ENCODE results near the gene CACNA1C.

CACNA1C gene

DNA sequence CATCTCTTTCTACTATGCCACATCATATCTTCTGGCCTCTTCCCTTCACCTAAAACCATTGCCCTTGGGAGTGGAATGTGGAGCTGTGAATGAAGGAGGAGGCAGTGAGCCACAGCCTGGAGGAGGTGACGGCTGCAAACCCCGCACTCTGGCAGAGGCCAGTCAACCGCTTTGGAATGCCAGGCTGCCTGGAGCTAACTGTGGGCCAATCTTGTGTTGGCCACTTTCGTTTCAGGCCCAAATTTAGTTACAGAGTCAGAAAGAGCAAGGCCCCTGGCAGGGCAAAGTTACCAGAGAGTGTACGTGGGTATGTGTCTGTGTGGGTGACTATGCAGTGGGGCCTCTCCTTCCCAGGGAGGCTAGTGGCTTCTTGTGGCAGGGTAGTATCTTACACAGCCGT lies 40.1 kb downstream of the CACNA1C start:
- H3K4me3 ChIP-seq (ENCODE audit: low read depth, low read length), result no peak overlapping the region
- no peaks in the 10 kb centered on the region for H3K27me3 ChIP-seq (ENCODE audit: insufficient read depth, low read depth, severe bottlenecking)
- no peak for DNase-seq
- TF ChIP-seq, protein P1, sequence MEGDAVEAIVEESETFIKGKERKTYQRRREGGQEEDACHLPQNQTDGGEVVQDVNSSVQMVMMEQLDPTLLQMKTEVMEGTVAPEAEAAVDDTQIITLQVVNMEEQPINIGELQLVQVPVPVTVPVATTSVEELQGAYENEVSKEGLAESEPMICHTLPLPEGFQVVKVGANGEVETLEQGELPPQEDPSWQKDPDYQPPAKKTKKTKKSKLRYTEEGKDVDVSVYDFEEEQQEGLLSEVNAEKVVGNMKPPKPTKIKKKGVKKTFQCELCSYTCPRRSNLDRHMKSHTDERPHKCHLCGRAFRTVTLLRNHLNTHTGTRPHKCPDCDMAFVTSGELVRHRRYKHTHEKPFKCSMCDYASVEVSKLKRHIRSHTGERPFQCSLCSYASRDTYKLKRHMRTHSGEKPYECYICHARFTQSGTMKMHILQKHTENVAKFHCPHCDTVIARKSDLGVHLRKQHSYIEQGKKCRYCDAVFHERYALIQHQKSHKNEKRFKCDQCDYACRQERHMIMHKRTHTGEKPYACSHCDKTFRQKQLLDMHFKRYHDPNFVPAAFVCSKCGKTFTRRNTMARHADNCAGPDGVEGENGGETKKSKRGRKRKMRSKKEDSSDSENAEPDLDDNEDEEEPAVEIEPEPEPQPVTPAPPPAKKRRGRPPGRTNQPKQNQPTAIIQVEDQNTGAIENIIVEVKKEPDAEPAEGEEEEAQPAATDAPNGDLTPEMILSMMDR (IDR thresholded peaks at IDR 0.05; ENCODE audit: low read depth, low read length), result no peak
- H3K9me3 ChIP-seq (ENCODE audit: severe bottlenecking), result no peaks in the 10 kb centered on the region
- H3K27ac ChIP-seq, result no peak overlapping the region
- no peaks in the 10 kb centered on the region for H3K36me3 ChIP-seq

DNA sequence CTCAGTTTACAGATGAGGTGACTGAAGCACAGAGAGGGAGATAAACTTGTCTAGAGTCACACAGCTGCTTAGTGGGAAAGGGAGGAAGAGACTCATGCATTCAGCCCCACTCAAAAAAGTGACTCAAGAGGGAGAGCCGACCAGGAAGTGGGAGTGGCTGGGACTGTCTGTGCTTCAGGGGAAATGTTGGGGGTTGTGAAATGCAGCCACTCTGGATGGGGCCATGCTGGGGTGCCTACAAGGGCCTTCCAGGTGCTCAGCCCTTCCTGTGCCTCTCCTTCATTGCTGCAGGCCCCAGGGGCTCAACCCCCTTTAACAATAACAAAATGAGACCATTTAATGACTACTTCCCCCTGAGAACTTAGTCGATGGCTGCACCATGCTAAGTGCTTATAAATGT lies 41.8 kb downstream of the CACNA1C start:
- TF ChIP-seq, protein P1 (IDR thresholded peaks at IDR 0.05; ENCODE audit: low read depth, low read length), result no peak
- Histone ChIP-seq H3K4me3 (ENCODE audit: low read depth, low read length) (no peak overlapping the region), H3K36me3 (no peaks in the 10 kb centered on the region), H3K9me3 (ENCODE audit: severe bottlenecking) (no peaks in the 10 kb centered on the region), H3K27me3 (ENCODE audit: insufficient read depth, low read depth, severe bottlenecking) (no peaks in the 10 kb centered on the region), H3K27ac (no peak overlapping the region)
- DNase-seq, result no peak

DNA sequence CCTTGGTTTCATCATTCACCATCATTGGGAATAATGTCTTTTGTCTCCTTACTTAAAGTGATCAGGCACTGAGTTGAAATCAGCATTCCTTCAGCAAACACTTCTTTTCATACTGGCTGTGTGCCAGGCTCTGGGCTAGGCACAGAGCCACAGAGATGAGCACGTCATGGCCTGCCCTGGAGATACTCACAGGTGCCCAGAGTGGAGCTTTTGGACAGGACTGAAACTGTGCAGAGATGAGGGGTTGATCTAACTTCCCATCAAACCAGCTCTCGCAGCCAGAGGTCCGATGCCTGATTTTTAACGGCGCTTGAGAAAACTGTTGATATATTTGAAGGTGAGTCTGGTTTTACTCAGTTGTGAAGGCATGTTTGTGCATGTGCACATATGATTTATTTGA lies 43.1 kb downstream of the CACNA1C start:
- Histone ChIP-seq H3K4me3 (ENCODE audit: low read depth, low read length) (no peak overlapping the region), H3K27ac (no peak overlapping the region), H3K27me3 (ENCODE audit: insufficient read depth, low read depth, severe bottlenecking) (no peaks in the 10 kb centered on the region), H3K36me3 (no peaks in the 10 kb centered on the region), H3K9me3 (ENCODE audit: severe bottlenecking) (no peaks in the 10 kb centered on the region)
- DNase-seq, result no peak
- TF ChIP-seq, protein P1 (IDR thresholded peaks at IDR 0.05; ENCODE audit: low read depth, low read length), result no peak

DNA sequence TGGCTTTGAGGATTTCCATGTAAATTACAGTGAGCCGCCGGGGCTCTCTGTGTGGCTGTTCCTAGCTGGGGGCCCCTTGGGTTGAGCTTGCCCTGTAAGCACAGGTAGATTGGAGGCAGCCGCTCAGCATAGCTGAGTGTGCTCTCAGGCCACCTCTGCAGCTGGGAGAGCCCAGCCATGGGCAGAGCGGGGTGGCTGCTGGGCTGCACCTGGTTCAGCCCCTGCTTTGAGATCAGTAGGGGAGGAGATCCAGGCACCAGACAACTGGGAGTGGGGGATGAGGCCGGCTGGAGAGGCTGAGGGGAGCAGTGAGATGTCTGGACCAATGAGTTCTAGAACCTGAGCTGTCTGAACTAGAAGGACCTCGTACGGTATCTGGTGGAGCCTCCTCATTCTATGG lies 44.8 kb downstream of the CACNA1C start:
- TF ChIP-seq, protein P1 (IDR thresholded peaks at IDR 0.05; ENCODE audit: low read depth, low read length), result no peak

DNA sequence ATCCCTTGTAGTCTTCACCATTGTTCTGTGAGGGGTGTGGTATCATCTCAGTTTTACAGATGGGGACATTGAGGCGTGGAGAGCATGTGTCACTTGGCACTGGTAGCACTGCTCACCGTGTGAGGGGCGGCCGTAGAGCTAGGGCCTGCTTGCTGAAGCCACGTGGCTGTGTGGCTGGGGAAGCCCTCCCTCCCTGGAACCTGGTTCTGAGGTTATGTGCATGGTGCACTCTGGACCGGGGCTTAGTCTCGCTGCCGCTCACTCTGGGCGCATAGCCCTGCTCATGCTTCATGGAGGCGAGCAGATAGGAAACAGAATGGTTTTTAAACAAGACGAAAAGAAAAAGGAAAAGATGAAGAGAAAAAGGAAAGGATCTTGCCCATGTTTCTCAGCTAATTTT lies 46.1 kb downstream of the CACNA1C start:
- no peak overlapping the region for H3K27ac ChIP-seq
- no peak for DNase-seq
- TF ChIP-seq, protein P1 (IDR thresholded peaks at IDR 0.05; ENCODE audit: low read depth, low read length), result no peak
- no peaks in the 10 kb centered on the region for H3K9me3 ChIP-seq (ENCODE audit: severe bottlenecking)
- no peak overlapping the region for H3K4me3 ChIP-seq (ENCODE audit: low read depth, low read length)
- H3K27me3 ChIP-seq (ENCODE audit: insufficient read depth, low read depth, severe bottlenecking), result no peaks in the 10 kb centered on the region
- H3K36me3 ChIP-seq, result no peaks in the 10 kb centered on the region

More for the DNA sequence above, 44.8 kb downstream of the CACNA1C start:
- Histone ChIP-seq H3K9me3 (ENCODE audit: severe bottlenecking) (no peaks in the 10 kb centered on the region), H3K4me3 (ENCODE audit: low read depth, low read length) (no peak overlapping the region), H3K27me3 (ENCODE audit: insufficient read depth, low read depth, severe bottlenecking) (no peaks in the 10 kb centered on the region), H3K27ac (no peak overlapping the region), H3K36me3 (no peaks in the 10 kb centered on the region)
- no peak for DNase-seq

DNA sequence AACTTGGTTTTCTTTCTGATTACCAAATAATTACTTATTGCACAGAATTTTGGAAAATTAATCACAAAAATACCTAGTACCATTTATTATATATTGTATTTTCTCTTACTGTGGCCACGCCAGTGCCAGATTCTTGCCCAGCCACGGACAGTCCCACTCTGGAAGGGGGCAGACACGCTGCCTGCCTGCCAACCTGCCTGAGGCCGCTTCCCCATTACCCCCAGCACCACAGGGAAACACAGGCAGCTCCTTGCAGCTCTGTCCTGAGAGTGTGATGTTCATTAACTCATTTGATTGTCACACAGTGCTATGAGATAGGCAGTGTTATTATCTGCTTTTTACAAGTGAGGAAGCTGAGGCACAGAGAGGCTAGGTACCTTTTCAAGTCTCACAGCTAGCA lies 46.8 kb downstream of the CACNA1C start:
- Histone ChIP-seq H3K27ac (no peak overlapping the region), H3K27me3 (ENCODE audit: insufficient read depth, low read depth, severe bottlenecking) (no peaks in the 10 kb centered on the region), H3K9me3 (ENCODE audit: severe bottlenecking) (no peaks in the 10 kb centered on the region), H3K36me3 (no peaks in the 10 kb centered on the region), H3K4me3 (ENCODE audit: low read depth, low read length) (no peak overlapping the region)
- TF ChIP-seq, protein P1 (IDR thresholded peaks at IDR 0.05; ENCODE audit: low read depth, low read length), result no peak
- DNase-seq, result no peak
